H1 (cell line): ENCODE results near the gene MVK. TPM values are rescaled to one million over a fixed set of nuclear protein-coding genes. Genes with fewer than 3 reads are reported as not detected.

Experiments
- CTCF ChIA-PET: fragments of 300-600 bp; sonication (Branson Sonifier 250); formaldehyde crosslinking; loops from one replicate; lab custom pipeline; 2021; ENCODE audit not compliant: partially characterized antibody; lab: Charles Lee
- POLR2A ChIA-PET: fragments of 300-600 bp; sonication (Branson Sonifier 250); formaldehyde crosslinking; loops from one replicate; lab custom pipeline; 2021; ENCODE audit warnings: inconsistent platforms; ENCODE audit not compliant: partially characterized antibody; lab: Charles Lee
- DNase-seq, 2 experiments: peaks; one replicate each; pipeline versions ENCODE4 v3.0.0 to v3.0.0-alpha.2; 2010 to 2022; ENCODE audit warnings: low spot score in 2 of 2, low read depth in 1 of 2, mixed read lengths in 1 of 2
- FAIRE-seq: peaks from 2 replicates; lab custom pipeline; 2011; peaks lifted over from hg19 to GRCh38; lab: Jason Lieb, UNC
- H2AFZ ChIP-seq: 2 replicates; pipeline ENCODE4 v1.8.1; 2012; ENCODE audit warnings: low read length, inconsistent platforms
- H2AK5ac ChIP-seq: 2 replicates; pipeline ENCODE4 v1.6.1; 2013; ENCODE audit warnings: low read depth, low read length
- H2BK120ac ChIP-seq: replicated peaks from 2 replicates; pipeline ENCODE3; 2013; ENCODE audit warnings: low read depth, low read length, inconsistent platforms
- H2BK12ac ChIP-seq: 2 replicates; pipeline ENCODE4 v1.6.1; 2013; ENCODE audit warnings: low read depth, low read length
- H2BK15ac ChIP-seq: 2 replicates; pipeline ENCODE4 v1.6.1; 2013; ENCODE audit warnings: low read length
- H2BK20ac ChIP-seq: 2 replicates; pipeline ENCODE4 v1.6.1; 2013; ENCODE audit warnings: low read length
- H2BK5ac ChIP-seq: 2 replicates; pipeline ENCODE4 v1.6.1; 2013; ENCODE audit warnings: low read depth, low read length
- H3K14ac ChIP-seq: 2 replicates; pipeline ENCODE4 v1.6.1; 2013; ENCODE audit warnings: inconsistent platforms; ENCODE audit not compliant: insufficient read length
- H3K18ac ChIP-seq: 2 replicates; pipeline ENCODE4 v1.6.1; 2013; ENCODE audit warnings: low read length; ENCODE audit errors: extremely low read depth
- H3K23ac ChIP-seq: 2 replicates; pipeline ENCODE4 v1.6.1; 2013; ENCODE audit warnings: inconsistent platforms; ENCODE audit not compliant: insufficient read length
- H3K23me2 ChIP-seq: 2 replicates; pipeline ENCODE4 v1.6.1; 2013; ENCODE audit warnings: low read depth, low read length
- H3K27ac ChIP-seq: 2 replicates; pipeline ENCODE4 v1.6.1; 2011; ENCODE audit warnings: low read depth, low read length, inconsistent platforms
- H3K27me3 ChIP-seq, 4 experiments: replicated peaks in 1 of 4; 1 replicate in 1 of 4; 2 replicates in 3 of 4; pipeline versions ENCODE4 v1.6.1 to v1.8.1; 2011 to 2013; ENCODE audit warnings: low read length in 3 of 4, mild to moderate bottlenecking in 3 of 4, inconsistent platforms in 2 of 4, mixed read lengths in 2 of 4, moderate library complexity in 1 of 4; ENCODE audit not compliant: control insufficient read depth in 3 of 4, insufficient read depth in 3 of 4; ENCODE audit errors: extremely low read depth in 1 of 4
- H3K36me3 ChIP-seq, 4 experiments: 2 replicates each; pipeline versions ENCODE4 v1.6.1 to v1.8.1; 2011 to 2013; ENCODE audit warnings: mild to moderate bottlenecking in 4 of 4, low read length in 3 of 4, moderate library complexity in 2 of 4, control low read depth in 1 of 4, inconsistent platforms in 1 of 4; ENCODE audit not compliant: insufficient read depth in 4 of 4, control insufficient read depth in 2 of 4
- H3K4ac ChIP-seq: replicated peaks from 2 replicates; pipeline ENCODE3; 2013; ENCODE audit warnings: low read length, low read depth, mixed read lengths, inconsistent platforms; ENCODE audit not compliant: insufficient read length
- H3K4me1 ChIP-seq, 4 experiments: replicated peaks in 1 of 4; 1 replicate in 1 of 4; 2 replicates in 3 of 4; pipeline versions ENCODE4 v1.6.1 to v1.8.1; 2011 to 2013; ENCODE audit warnings: low read length in 3 of 4, inconsistent platforms in 2 of 4, mixed read lengths in 1 of 4; ENCODE audit not compliant: insufficient read depth in 4 of 4, control insufficient read depth in 3 of 4
- H3K4me2 ChIP-seq, 2 experiments: 2 replicates each; pipeline versions ENCODE4 v1.6.1 to v1.8.1; 2011 to 2013; ENCODE audit warnings: low read depth in 2 of 2, low read length in 2 of 2, control low read depth in 1 of 2, inconsistent platforms in 1 of 2, mild to moderate bottlenecking in 1 of 2; ENCODE audit not compliant: insufficient read depth in 1 of 2
- H3K4me3 ChIP-seq, 4 experiments: fragments of 200-600, 300-600 bp in 1 of 4; sonication (generic), shearing (Covaris generic), sonication (Bioruptor Twin) in 1 of 4; 2 replicates each; pipeline versions ENCODE4 v1.5.1 to v1.8.1; 2011 to 2016; ENCODE audit warnings: low read length in 4 of 4, low read depth in 3 of 4, control low read depth in 2 of 4, inconsistent platforms in 2 of 4, mild to moderate bottlenecking in 2 of 4, mixed read lengths in 1 of 4, moderate library complexity in 1 of 4; ENCODE audit not compliant: insufficient read depth in 2 of 4; ENCODE audit errors: extremely low read depth in 1 of 4
- H3K56ac ChIP-seq: replicated peaks from 2 replicates; pipeline ENCODE3; 2013; ENCODE audit warnings: low read depth, mild to moderate bottlenecking, mixed read lengths, low read length, inconsistent platforms; ENCODE audit not compliant: insufficient read length
- H3K79me1 ChIP-seq: 2 replicates; pipeline ENCODE4 v1.6.1; 2013; ENCODE audit warnings: low read depth, low read length, control low read depth
- H3K79me2 ChIP-seq, 2 experiments: 2 replicates each; pipeline versions ENCODE4 v1.6.1 to v1.8.1; 2012 to 2013; ENCODE audit warnings: low read length in 2 of 2, mild to moderate bottlenecking in 2 of 2, inconsistent platforms in 1 of 2; ENCODE audit not compliant: insufficient read depth in 2 of 2, control insufficient read depth in 1 of 2
- H3K9ac ChIP-seq, 4 experiments: replicated peaks in 1 of 4; 1 replicate in 1 of 4; 2 replicates in 3 of 4; pipeline versions ENCODE4 v1.6.1 to v1.8.1; 2011 to 2013; ENCODE audit warnings: low read depth in 3 of 4, low read length in 3 of 4, control low read depth in 2 of 4, mild to moderate bottlenecking in 2 of 4, moderate library complexity in 2 of 4, inconsistent platforms in 1 of 4; ENCODE audit errors: extremely low read depth in 1 of 4
- H3K9me3 ChIP-seq, 2 experiments: 2 replicates each; pipeline versions ENCODE4 v1.6.1 to v1.8.1; 2012 to 2013; ENCODE audit warnings: mild to moderate bottlenecking in 2 of 2, moderate library complexity in 2 of 2, control low read depth in 1 of 2, inconsistent platforms in 1 of 2, low read depth in 1 of 2, low read length in 1 of 2, mixed read lengths in 1 of 2; ENCODE audit not compliant: insufficient read depth in 2 of 2
- H4K20me1 ChIP-seq, 2 experiments: replicated peaks in 1 of 2; 2 replicates each; pipeline versions ENCODE3 to v1.8.1; 2011 to 2013; ENCODE audit warnings: inconsistent platforms in 2 of 2, low read length in 2 of 2, mild to moderate bottlenecking in 1 of 2; ENCODE audit not compliant: insufficient read depth in 2 of 2, control insufficient read depth in 1 of 2
- H4K5ac ChIP-seq: 2 replicates; pipeline ENCODE4 v1.6.1; 2013; ENCODE audit warnings: low read length, low read depth, mixed read lengths, inconsistent platforms; ENCODE audit not compliant: insufficient read length
- H4K8ac ChIP-seq: 2 replicates; pipeline ENCODE4 v1.8.0; 2013; ENCODE audit warnings: mild to moderate bottlenecking, moderate library complexity, low read length, inconsistent platforms; ENCODE audit not compliant: insufficient read depth; ENCODE audit errors: extremely low read depth
- H4K91ac ChIP-seq: replicated peaks from 2 replicates; pipeline ENCODE3; 2013; ENCODE audit warnings: low read length, mixed read lengths, inconsistent platforms; ENCODE audit not compliant: insufficient read length
- CTCF ChIP-seq, 3 experiments: IDR thresholded peaks; 1 replicate in 2 of 3; 2 replicates in 1 of 3; pipeline versions ENCODE4 v1.5.1 to v1.6.1; 2011; ENCODE audit warnings: low read length in 3 of 3, mild to moderate bottlenecking in 3 of 3, inconsistent platforms in 2 of 3, low read depth in 1 of 3, moderate library complexity in 1 of 3; ENCODE audit not compliant: insufficient read depth in 1 of 3; ENCODE audit errors: control extremely low read depth in 1 of 3
- E2F6 ChIP-seq: IDR thresholded peaks from 2 replicates; pipeline ENCODE4 v1.6.1; 2012; ENCODE audit warnings: inconsistent platforms
- EGR1 ChIP-seq: IDR thresholded peaks from 2 replicates; pipeline ENCODE4 v1.6.1; 2011; ENCODE audit warnings: low read depth, low read length, borderline replicate concordance
- EZH2 ChIP-seq: fragments of 200-600 bp; sonication (generic); IDR thresholded peaks from 2 replicates; pipeline ENCODE4 v1.7.1; 2012; ENCODE audit warnings: low read depth, mild to moderate bottlenecking, moderate library complexity, low read length, inconsistent platforms; ENCODE audit not compliant: severe bottlenecking
- GTF2F1 ChIP-seq: IDR thresholded peaks from 2 replicates; pipeline ENCODE4 v1.6.1; 2012; ENCODE audit warnings: low read depth, low read length, improper control_type of control experiment, borderline replicate concordance
- KDM1A ChIP-seq: fragments of 200-600, 300-600 bp; sonication (generic); IDR thresholded peaks from 2 replicates; pipeline ENCODE4 v1.7.1; 2016; ENCODE audit warnings: mild to moderate bottlenecking, low read length, borderline replicate concordance
- PHF8 ChIP-seq: fragments of 200-600 bp; sonication (generic); conservative IDR thresholded peaks from 2 replicates; pipeline ENCODE4 v1.7.1; 2012; ENCODE audit warnings: low read depth, mild to moderate bottlenecking, inconsistent platforms, low read length, moderate library complexity
- SUZ12 ChIP-seq: fragments of 200-600 bp; sonication (generic); IDR thresholded peaks from 2 replicates; pipeline ENCODE4 v1.6.1; 2012; ENCODE audit warnings: mild to moderate bottlenecking, inconsistent platforms, low read length, moderate library complexity, mixed read lengths
- TBP ChIP-seq: IDR thresholded peaks from 2 replicates; pipeline ENCODE4 v1.6.1; 2011; ENCODE audit warnings: low read depth, low read length, improper control_type of control experiment
- ZNF274 ChIP-seq: IDR thresholded peaks from 2 replicates; pipeline ENCODE4 v1.7.0; 2012; ENCODE audit warnings: low read length, borderline replicate concordance; ENCODE audit errors: extremely low read depth
- WGBS, 2 experiments: shearing (Covaris generic) in 1 of 2; methylation state at CpG; one replicate each; pipeline versions ENCODE4 v1.1.6 to v1.1.7; 2013 to 2015; ENCODE audit warnings: low lambda C conversion rate in 2 of 2, mixed read lengths in 2 of 2, inconsistent platforms in 1 of 2, low coverage in 1 of 2, missing lambda C conversion rate in 1 of 2; ENCODE audit not compliant: insufficient replicate concordance in 2 of 2, insufficient coverage in 1 of 2, insufficient read length in 1 of 2; ENCODE audit errors: extremely low coverage in 1 of 2, missing lambda C conversion rate in 1 of 2; 5-methylcytosine and 5-hydroxymethylcytosine counted together
- polyA plus RNA-seq, 7 experiments: library from polyadenylated mRNA; depleted of rRNA in 3 of 7; stranded (reverse) in 5 of 7; unstranded in 2 of 7; fragments of >200 nt in 5 of 7; fragments of 200-250 nt in 2 of 7; gene quantifications; 1 replicate in 5 of 7; 2 replicates in 1 of 7; 4 replicates in 1 of 7; pipeline versions ENCODE4 v1.2.1 to v1.2.3, GENCODE V29; 2011 to 2013; ENCODE audit warnings: missing spikeins in 2 of 7, mixed read lengths in 2 of 7
- total RNA-seq: library from RNA; stranded (reverse); fragmentation: NEBNext Ultra II Directional; extraction: Animal tissue kit (Norgen Biotek cat#: 25700); gene quantifications from 2 replicates; pipeline ENCODE4 v1.2.1, GENCODE V29; 2021

The MVK gene
- total and polyA plus RNA-seq, 2 of the 8 experiments (the other 6 are each of a cell fraction or from before 2014, with no cell fraction given) = 15.7 to 20.9 TPM

DNA sequence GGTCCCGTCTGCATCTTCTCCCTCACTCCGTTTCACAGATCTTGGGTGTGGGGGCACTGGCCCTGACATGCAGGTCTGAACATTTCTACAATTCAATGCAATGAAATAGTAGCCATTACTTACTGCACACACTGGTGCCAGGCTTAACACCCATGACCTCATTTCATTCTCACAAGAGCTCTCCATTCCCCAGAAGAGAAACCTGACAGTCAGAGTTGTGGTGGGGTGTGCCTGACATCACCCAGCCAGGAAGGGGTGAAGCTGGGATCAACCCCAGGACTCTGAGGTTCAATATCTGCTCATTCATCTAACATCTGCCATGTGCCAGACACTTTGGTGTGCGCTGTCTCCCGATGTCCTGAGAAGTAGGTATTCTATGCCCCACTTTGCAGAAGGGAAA lies 34.7 kb downstream of the MVK start:
- Histone ChIP-seq H2BK120ac (no peak overlapping the region), H2AFZ (no peak overlapping the region), H3K9me3 (no peaks in the 10 kb centered on the region), H4K91ac (no peak overlapping the region), H3K4me1 (peaks cover 0 to 4% (median 1%) of the 10 kb centered on the region in 4 experiments; a peak in 5 of 7 replicates), H3K79me2 (no peaks in the 10 kb centered on the region), H2BK20ac (no peak overlapping the region), H3K18ac (no peak overlapping the region), H3K79me1 (no peaks in the 10 kb centered on the region), H3K4me2 (no peak overlapping the region), H3K4ac (no peak overlapping the region), H2BK15ac (no peak overlapping the region), H4K8ac (no peak overlapping the region), H3K56ac (no peak overlapping the region), H4K5ac (no peak overlapping the region), H3K23ac (no peak overlapping the region), H4K20me1 (no peaks in the 10 kb centered on the region), H3K4me3 (no peak overlapping the region), H2BK12ac (no peak overlapping the region), H2AK5ac (no peak overlapping the region), H3K27ac (no peak overlapping the region), H3K9ac (no peak overlapping the region), H3K23me2 (no peaks in the 10 kb centered on the region), H3K27me3 (0 out of 7 replicates have a peak, but pooled peaks cover 0 to 2% (median 0%) of the 10 kb centered on the region in 4 experiments), H2BK5ac (no peak overlapping the region), H3K36me3 (no peaks in the 10 kb centered on the region), H3K14ac (no peak overlapping the region)
- DNase-seq (no peak), FAIRE-seq (no peak)
- WGBS, 2 experiments = 81% methylated on average over 4 of the region's 4 CpGs; no CpG with 5 or more reads in 1 of the 2 experiments
- POLR2A ChIA-PET = interaction anchor here (0.9 kb wide), 1 partner anchor 17 kb away, joined by 3 read pairs; no protein-coding TSS in a partner anchor
- CTCF ChIA-PET = interaction anchor here (1.7 to 5.7 kb wide), 3 partner anchors 10 to 158 kb away, joined by 4 to 37 read pairs (median 8); no protein-coding TSS in a partner anchor
- TF ChIP-seq EZH2 = no peak
- TF ChIP-seq CTCF (IDR thresholded peaks at IDR 0.05; ENCODE audit: control extremely low read depth in 1 of 3, insufficient read depth in 1 of 3, low read depth in 1 of 3, low read length in 3 of 3) = no peak
- TF ChIP-seq E2F6 = no peak
- TF ChIP-seq GTF2F1 = no peak
- TF ChIP-seq EGR1 = no peak
- no peak for TF ChIP-seq TBP
- no peak for TF ChIP-seq PHF8
- TF ChIP-seq SUZ12 = no peak
- TF ChIP-seq ZNF274 = no peak
- no peak for TF ChIP-seq KDM1A
